Chondrocyte (in vitro differentiated cells): ENCODE results near the gene IL3RA. TPM values are rescaled to one million over a fixed set of nuclear protein-coding genes. Genes with fewer than 3 reads are reported as not detected.
A peak's percentile ranks its signal among the peaks of the same experiment; 100 is the strongest.
"Not testable (repeated sequence)": the region's sequence is repeated elsewhere in the genome, so short reads cannot be mapped to it uniquely, and the experiment has no call there.

Source experiments
- DNase-seq: peaks from one replicate; pipeline ENCODE4 v3.0.0; 2021; ENCODE audit warnings: mixed read lengths, low spot score
- H3K27ac Mint-ChIP-seq: one replicate; pipeline ENCODE4 v1.8.0; 2021; ENCODE audit warnings: mild to moderate bottlenecking, moderate library complexity, mixed read lengths; ENCODE audit not compliant: unreplicated experiment
- H3K27me3 Mint-ChIP-seq: 2 replicates; pipeline ENCODE4 v1.8.0; 2021; ENCODE audit warnings: low read depth, mixed read lengths
- H3K36me3 Mint-ChIP-seq: 2 replicates; pipeline ENCODE4 v1.8.0; 2021; ENCODE audit warnings: low read depth, mixed read lengths
- H3K4me1 Mint-ChIP-seq: 2 replicates; pipeline ENCODE4 v1.8.0; 2021; ENCODE audit warnings: low read depth, mild to moderate bottlenecking, mixed read lengths
- H3K4me3 Mint-ChIP-seq: one replicate; pipeline ENCODE4 v1.8.0; 2021; ENCODE audit warnings: mild to moderate bottlenecking, moderate library complexity, mixed read lengths; ENCODE audit not compliant: unreplicated experiment
- H3K9me3 Mint-ChIP-seq: 2 replicates; pipeline ENCODE4 v1.8.0; 2021; ENCODE audit warnings: low read depth, mixed read lengths
- total RNA-seq: library from RNA; stranded (reverse); gene quantifications from 3 replicates; pipeline ENCODE4 v1.2.1, GENCODE V29; 2021
- TF ChIP-seq, protein P1 (sequence below): fragments of 200-600 bp; sonication (generic); IDR thresholded peaks from 2 replicates; pipeline ENCODE4 v1.5.0; 2021; ENCODE audit warnings: antibody characterized with exemption, mild to moderate bottlenecking, moderate library complexity

Gene IL3RA
- total RNA-seq, 1 donor from 2014 or later = 0.47 TPM

DNA sequence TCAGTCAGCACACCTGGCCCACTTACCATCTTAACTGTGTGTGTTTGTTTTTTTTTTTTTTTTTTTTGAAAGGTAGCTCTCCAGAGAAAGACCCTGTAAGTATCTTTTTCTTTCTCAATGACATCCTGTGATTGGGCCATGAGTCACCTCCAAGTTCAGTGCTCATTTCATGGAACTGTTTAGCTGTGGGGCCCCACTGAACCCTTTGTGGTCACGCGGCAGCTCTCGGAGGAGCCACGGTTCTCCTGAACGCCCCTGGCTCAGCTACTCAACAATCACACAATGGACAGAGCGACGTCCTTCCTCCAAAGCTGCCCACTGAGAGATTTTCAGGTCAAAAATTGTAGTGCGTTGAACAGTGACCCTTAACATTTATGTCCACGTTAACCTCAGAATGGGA lies 14.2 kb upstream of the IL3RA start:
- peaks cover 2% of the 10 kb centered on the region for H3K27me3 Mint-ChIP-seq
- no peak for DNase-seq
- H3K36me3 Mint-ChIP-seq = no peaks in the 10 kb centered on the region
- H3K9me3 Mint-ChIP-seq = no peaks in the 10 kb centered on the region
- no peak overlapping the region for H3K27ac Mint-ChIP-seq
- H3K4me3 Mint-ChIP-seq = no peak overlapping the region
- peaks cover 3% of the 10 kb centered on the region for H3K4me1 Mint-ChIP-seq
- TF ChIP-seq, protein P1, sequence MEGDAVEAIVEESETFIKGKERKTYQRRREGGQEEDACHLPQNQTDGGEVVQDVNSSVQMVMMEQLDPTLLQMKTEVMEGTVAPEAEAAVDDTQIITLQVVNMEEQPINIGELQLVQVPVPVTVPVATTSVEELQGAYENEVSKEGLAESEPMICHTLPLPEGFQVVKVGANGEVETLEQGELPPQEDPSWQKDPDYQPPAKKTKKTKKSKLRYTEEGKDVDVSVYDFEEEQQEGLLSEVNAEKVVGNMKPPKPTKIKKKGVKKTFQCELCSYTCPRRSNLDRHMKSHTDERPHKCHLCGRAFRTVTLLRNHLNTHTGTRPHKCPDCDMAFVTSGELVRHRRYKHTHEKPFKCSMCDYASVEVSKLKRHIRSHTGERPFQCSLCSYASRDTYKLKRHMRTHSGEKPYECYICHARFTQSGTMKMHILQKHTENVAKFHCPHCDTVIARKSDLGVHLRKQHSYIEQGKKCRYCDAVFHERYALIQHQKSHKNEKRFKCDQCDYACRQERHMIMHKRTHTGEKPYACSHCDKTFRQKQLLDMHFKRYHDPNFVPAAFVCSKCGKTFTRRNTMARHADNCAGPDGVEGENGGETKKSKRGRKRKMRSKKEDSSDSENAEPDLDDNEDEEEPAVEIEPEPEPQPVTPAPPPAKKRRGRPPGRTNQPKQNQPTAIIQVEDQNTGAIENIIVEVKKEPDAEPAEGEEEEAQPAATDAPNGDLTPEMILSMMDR = no peak

DNA sequence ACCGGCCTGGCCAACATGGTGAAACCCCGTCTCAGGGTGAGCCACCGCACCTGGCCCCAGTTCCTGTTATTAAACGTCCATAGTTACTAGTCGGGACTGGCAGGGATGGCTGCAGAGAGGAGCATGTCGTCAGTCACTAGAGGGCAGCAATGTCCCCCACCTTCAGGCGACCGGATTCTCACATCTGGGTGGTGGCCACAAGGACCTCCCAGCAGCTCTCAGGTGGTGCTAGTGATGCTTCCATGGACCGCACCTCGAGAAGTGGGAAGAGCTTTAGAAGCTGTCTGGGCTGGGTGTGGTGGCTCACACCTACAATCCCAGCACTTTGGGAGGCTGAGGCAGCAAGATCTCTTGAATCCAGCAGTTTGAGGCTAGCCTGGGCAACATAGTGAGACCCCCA lies 13.3 kb upstream of the IL3RA start:
- Mint-ChIP-seq H3K9me3 (no peaks in the 10 kb centered on the region), H3K36me3 (no peaks in the 10 kb centered on the region), H3K4me3 (no peak overlapping the region), H3K27me3 (peaks cover 2% of the 10 kb centered on the region), H3K27ac (no peak overlapping the region), H3K4me1 (peaks cover 3% of the 10 kb centered on the region)
- no peak for DNase-seq
- TF ChIP-seq, protein P1 = peak; percentile 76

DNA sequence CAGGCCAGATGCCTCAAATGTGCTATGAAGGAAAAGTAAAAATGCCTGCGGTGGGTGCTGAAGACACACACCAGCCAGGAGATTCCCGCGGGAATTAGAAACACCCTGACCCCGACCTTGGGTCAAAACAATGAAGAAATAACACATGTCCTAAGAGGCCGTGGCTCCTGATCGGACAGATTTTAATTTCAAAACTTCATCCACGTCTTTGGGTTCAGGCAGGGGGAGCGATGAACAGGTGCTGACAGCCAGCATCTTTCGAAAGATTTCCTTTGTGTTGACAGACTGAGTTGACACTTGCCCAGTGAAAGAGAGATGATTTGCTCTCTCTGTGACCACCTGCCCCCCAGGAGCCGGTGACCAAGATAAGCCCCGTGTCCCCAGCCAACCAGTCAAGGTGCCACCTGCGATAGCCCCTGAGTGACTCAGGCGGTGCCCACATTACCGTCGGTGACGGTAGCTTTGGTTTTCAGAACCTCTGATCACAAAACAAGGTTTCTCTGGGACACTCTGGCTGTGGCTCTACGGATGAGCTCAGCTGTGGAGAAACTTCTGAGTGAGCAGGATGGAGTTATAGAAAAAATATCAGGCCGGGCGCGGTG lies 11.0 kb upstream of the IL3RA start:
- H3K36me3 Mint-ChIP-seq = no peaks in the 10 kb centered on the region
- TF ChIP-seq, protein P1 = no peak
- no peak for DNase-seq
- peaks cover 3% of the 10 kb centered on the region for H3K4me1 Mint-ChIP-seq
- H3K4me3 Mint-ChIP-seq = no peak overlapping the region
- H3K9me3 Mint-ChIP-seq = no peaks in the 10 kb centered on the region
- peaks cover 5% of the 10 kb centered on the region for H3K27me3 Mint-ChIP-seq
- H3K27ac Mint-ChIP-seq = no peak overlapping the region

DNA sequence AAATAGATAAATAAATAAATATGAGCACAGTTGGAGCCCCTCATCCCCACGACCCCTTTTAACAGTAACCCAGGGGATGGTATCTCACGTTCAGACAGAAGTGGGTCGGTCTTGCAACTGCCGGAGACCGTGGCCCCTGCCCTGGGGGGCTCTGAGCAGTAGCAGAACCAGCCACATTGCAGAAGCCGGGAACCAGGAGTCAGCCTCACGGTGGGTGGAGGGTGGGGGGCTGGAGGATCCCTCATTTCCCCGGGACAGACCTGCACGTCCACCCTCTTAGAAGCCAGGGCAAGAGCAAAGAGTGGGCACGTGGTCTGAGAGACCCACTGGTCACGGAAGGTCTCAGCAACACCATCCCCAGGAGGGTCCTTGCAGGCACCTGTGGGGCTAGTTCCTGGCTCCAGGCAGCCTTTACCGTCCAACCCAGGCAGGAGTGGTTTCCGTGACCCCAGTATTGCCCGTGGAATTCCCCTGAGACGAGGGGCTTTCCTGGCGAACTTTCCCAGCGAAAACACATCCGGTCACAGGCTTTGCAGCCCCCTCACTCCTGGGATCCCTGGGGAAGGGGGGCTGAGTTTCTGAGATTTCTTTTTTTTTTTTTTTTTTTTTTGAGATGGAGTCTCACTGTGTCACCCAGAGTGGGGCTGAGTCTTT lies 8.8 kb upstream of the IL3RA start:
- no peaks in the 10 kb centered on the region for H3K9me3 Mint-ChIP-seq
- TF ChIP-seq, protein P1 = no peak
- no peaks in the 10 kb centered on the region for H3K4me1 Mint-ChIP-seq
- H3K27ac Mint-ChIP-seq = no peak overlapping the region
- no peaks in the 10 kb centered on the region for H3K36me3 Mint-ChIP-seq
- H3K27me3 Mint-ChIP-seq = peaks cover 8% of the 10 kb centered on the region
- DNase-seq = no peak
- no peak overlapping the region for H3K4me3 Mint-ChIP-seq

DNA sequence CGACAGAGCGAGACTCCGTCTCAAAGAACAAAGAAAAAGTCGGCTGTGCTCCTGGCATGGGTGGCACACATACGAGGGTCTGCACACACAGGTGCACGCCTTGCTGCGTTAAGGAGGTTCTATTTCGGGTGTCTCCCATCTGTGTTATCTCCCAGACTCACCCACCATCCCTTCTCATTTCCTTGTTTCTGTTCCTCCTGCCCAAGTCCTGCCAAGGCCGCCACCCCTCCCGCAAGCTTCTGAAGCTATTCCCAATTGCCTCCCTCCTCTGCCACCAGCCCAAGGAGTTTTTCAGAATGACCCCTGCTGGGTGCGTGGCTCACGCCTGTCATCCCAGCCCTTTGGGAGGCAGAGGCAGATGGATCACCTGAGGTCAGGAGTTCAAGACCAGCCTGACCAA lies 6.0 kb upstream of the IL3RA start:
- Mint-ChIP-seq H3K27ac (no peak overlapping the region), H3K4me1 (no peaks in the 10 kb centered on the region), H3K4me3 (no peak overlapping the region), H3K36me3 (no peaks in the 10 kb centered on the region), H3K9me3 (no peaks in the 10 kb centered on the region), H3K27me3 (peaks cover 5% of the 10 kb centered on the region)
- TF ChIP-seq, protein P1 = no peak
- DNase-seq = no peak

DNA sequence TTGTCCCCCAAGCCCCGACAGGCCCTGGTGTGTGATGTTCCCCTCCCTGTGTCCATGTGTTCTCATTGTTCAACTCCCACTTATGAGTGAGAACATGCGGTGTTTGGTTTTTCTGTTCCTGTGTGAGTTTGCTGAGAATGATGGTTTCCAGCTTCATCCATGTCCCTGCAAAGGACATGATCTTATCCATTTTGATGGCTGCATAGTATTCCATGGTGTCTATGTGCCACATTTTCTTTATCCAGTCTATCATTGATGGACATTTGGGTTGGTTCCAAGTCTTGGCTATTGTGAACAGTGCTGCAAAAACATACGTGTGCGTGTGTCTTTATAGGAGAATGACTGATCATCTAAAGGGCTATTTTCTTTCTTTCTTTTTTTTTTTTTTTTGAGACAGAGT lies 4.2 kb upstream of the IL3RA start:
- H3K36me3 Mint-ChIP-seq, H3K27me3 Mint-ChIP-seq, H3K4me3 Mint-ChIP-seq, H3K9me3 Mint-ChIP-seq, DNase-seq, H3K27ac Mint-ChIP-seq: not testable (repeated sequence)
- H3K4me1 Mint-ChIP-seq = peaks cover 11% of the 10 kb centered on the region
